Activated CD8-positive, alpha-beta T cell treated with anti-CD3 and anti-CD28 coated beads, Interleukin-2, amount 10 ng/mL, durations not matched to agents 7 days and 5 days (primary cell): ENCODE data around the gene NUSAP1. TPM values are rescaled to one million over a fixed set of nuclear protein-coding genes. Genes with fewer than 3 reads are reported as not detected.
"Not testable (repeated sequence)": the region's sequence is repeated elsewhere in the genome, so short reads cannot be mapped to it uniquely, and the experiment has no call there.

ENCODE experiments used
- ATAC-seq: fragments of 150-1000 bp; cut with Tn5 transposase; one replicate; pipeline ENCODE4 v1.10.0; 2021; ENCODE audit warnings: moderate library complexity
- CTCF ChIA-PET: fragments of 350-600 bp; sonication (Branson Sonifier 250); formaldehyde crosslinking; loops from one replicate; lab custom pipeline; 2021; ENCODE audit warnings: antibody characterized with exemption; lab: Charles Lee
- POLR2A ChIA-PET: fragments of 350-600 bp; sonication (Branson Sonifier 250); formaldehyde crosslinking; loops from one replicate; lab custom pipeline; 2021; ENCODE audit warnings: antibody characterized with exemption; lab: Charles Lee
- DNase-seq: peaks from one replicate; pipeline ENCODE4 v3.0.0-alpha.2; 2020
- H3K27ac Mint-ChIP-seq: one replicate; pipeline ENCODE4 v1.8.0; 2021; ENCODE audit warnings: mild to moderate bottlenecking, mixed read lengths
- H3K27me3 Mint-ChIP-seq: one replicate; pipeline ENCODE4 v1.8.0; 2021; ENCODE audit warnings: low read depth, mixed read lengths
- H3K36me3 Mint-ChIP-seq: one replicate; pipeline ENCODE4 v1.8.0; 2021; ENCODE audit warnings: low read depth, mixed read lengths
- H3K4me1 Mint-ChIP-seq: one replicate; pipeline ENCODE4 v1.8.0; 2021; ENCODE audit warnings: low read depth, mixed read lengths
- H3K4me3 Mint-ChIP-seq: one replicate; pipeline ENCODE4 v1.8.0; 2021; ENCODE audit warnings: mild to moderate bottlenecking, mixed read lengths
- H3K9me3 Mint-ChIP-seq: one replicate; pipeline ENCODE4 v1.8.0; 2022; ENCODE audit warnings: mixed read lengths; ENCODE audit not compliant: insufficient read depth
- total RNA-seq, 2 experiments: library from RNA; stranded (reverse); gene quantifications; one replicate each; pipeline ENCODE4 v1.2.3, GENCODE V29; 2021

NUSAP1 gene
- total RNA-seq, 2 experiments from 2014 or later: 281 to 287 TPM

DNA sequence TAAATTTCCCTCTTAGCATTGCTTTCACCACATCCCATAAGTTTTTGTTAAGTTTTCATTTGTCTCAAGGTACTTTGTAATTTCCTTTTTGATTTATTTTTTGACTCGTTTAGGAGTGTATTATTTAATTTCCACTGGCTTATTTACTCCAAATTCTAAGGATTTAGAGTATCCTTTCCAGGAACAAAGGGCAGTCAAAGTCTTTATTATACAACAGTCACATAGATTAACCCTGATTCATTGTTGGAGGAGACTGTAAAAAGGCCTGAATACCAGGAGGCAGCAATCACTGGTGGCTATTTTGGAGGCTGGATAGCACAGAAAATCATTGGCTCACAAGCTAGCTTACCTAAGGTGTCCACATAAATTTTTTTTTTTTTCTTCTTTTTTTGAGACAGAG lies 40.2 kb upstream of the NUSAP1 start:
- Mint-ChIP-seq H3K9me3 (no peaks in the 10 kb centered on the region), H3K27ac (peak overlapping the region; percentile 46), H3K4me3 (no peak overlapping the region), H3K36me3 (peaks cover 55% of the 10 kb centered on the region), H3K4me1 (peaks cover 26% of the 10 kb centered on the region), H3K27me3 (no peaks in the 10 kb centered on the region)
- ATAC-seq (no peak), DNase-seq (no peak)
- CTCF ChIA-PET: no interaction called here
- POLR2A ChIA-PET: interaction anchor here (1.5 kb wide), 1 partner anchor 40 kb away, joined by 9 read pairs; the partner anchor contains the start of genes NUSAP1 and OIP5

- POLR2A ChIA-PET, DNase-seq, ATAC-seq, H3K4me3 Mint-ChIP-seq, H3K27ac Mint-ChIP-seq, H3K9me3 Mint-ChIP-seq, H3K27me3 Mint-ChIP-seq: not testable (repeated sequence)
- H3K36me3 Mint-ChIP-seq: peaks cover 52% of the 10 kb centered on the region
- peaks cover 14% of the 10 kb centered on the region for H3K4me1 Mint-ChIP-seq
- CTCF ChIA-PET: interaction anchor here (1.9 kb wide), 1 partner anchor 31 kb away, joined by 4 read pairs; the partner anchor contains the start of genes NUSAP1 and OIP5
These were observed 31.5 kb upstream of the NUSAP1 start for GRCh38 chr15:41301139-41301538.

- H3K27me3 Mint-ChIP-seq: no peaks in the 10 kb centered on the region
- peaks cover 54% of the 10 kb centered on the region for H3K36me3 Mint-ChIP-seq
- ATAC-seq (no peak), DNase-seq (no peak)
- ChIA-PET CTCF (interaction anchor here (1.9 kb wide), 1 partner anchor 31 kb away, joined by 4 read pairs; the partner anchor contains the start of genes NUSAP1 and OIP5), POLR2A (no interaction called here)
- no peak overlapping the region for H3K4me3 Mint-ChIP-seq
- H3K9me3 Mint-ChIP-seq: no peaks in the 10 kb centered on the region
- H3K27ac Mint-ChIP-seq: no peak overlapping the region
- H3K4me1 Mint-ChIP-seq: peaks cover 14% of the 10 kb centered on the region
These were observed 31.1 kb upstream of the NUSAP1 start for GRCh38 chr15:41301587-41301986.

GRCh38 chr15:41304149-41304770 lies 28.4 kb upstream of the NUSAP1 start:
- no peak overlapping the region for H3K4me3 Mint-ChIP-seq
- H3K4me1 Mint-ChIP-seq: peaks cover 16% of the 10 kb centered on the region
- POLR2A ChIA-PET: interaction anchor here (0.7 to 1.4 kb wide), 2 partner anchors 13 to 688 kb away, joined by 3 read pairs; no protein-coding TSS in a partner anchor
- DNase-seq (no peak), ATAC-seq (no peak)
- H3K36me3 Mint-ChIP-seq: peaks cover 51% of the 10 kb centered on the region
- H3K27me3 Mint-ChIP-seq: no peaks in the 10 kb centered on the region
- CTCF ChIA-PET: interaction anchor here (1.2 to 1.4 kb wide), 2 partner anchors 19 to 28 kb away, joined by 3 read pairs; partner anchors contain the start of genes NUSAP1 and OIP5
- no peaks in the 10 kb centered on the region for H3K9me3 Mint-ChIP-seq
- H3K27ac Mint-ChIP-seq: no peak overlapping the region

DNA sequence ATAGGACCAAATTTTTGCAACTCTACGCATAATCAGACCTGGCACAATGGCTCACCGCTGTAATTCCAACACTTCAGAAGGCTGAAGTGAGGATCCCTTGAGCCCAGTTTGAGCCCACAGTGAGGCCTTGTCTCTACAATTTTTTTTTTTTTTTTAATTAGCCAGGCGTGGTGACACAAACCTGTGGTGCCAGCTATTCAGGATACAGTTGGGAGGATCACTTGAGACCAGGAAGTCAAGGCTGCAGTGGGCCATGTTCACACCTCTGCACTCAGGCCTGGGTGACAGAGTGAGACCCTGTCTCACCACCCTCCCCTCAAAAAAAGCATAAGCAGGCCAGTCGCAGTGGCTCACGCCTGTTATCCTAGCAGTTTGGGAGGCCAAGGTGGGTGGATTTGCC lies 25.0 kb upstream of the NUSAP1 start:
- no peaks in the 10 kb centered on the region for H3K9me3 Mint-ChIP-seq
- H3K27me3 Mint-ChIP-seq: no peaks in the 10 kb centered on the region
- CTCF ChIA-PET: interaction anchor here (1.6 kb wide), 1 partner anchor 21 kb away, joined by 4 read pairs; no protein-coding TSS in a partner anchor
- POLR2A ChIA-PET: no interaction called here
- H3K4me1 Mint-ChIP-seq: peaks cover 9% of the 10 kb centered on the region
- DNase-seq (no peak), ATAC-seq (no peak)
- peaks cover 47% of the 10 kb centered on the region for H3K36me3 Mint-ChIP-seq
- H3K4me3 Mint-ChIP-seq: no peak overlapping the region
- no peak overlapping the region for H3K27ac Mint-ChIP-seq

DNA sequence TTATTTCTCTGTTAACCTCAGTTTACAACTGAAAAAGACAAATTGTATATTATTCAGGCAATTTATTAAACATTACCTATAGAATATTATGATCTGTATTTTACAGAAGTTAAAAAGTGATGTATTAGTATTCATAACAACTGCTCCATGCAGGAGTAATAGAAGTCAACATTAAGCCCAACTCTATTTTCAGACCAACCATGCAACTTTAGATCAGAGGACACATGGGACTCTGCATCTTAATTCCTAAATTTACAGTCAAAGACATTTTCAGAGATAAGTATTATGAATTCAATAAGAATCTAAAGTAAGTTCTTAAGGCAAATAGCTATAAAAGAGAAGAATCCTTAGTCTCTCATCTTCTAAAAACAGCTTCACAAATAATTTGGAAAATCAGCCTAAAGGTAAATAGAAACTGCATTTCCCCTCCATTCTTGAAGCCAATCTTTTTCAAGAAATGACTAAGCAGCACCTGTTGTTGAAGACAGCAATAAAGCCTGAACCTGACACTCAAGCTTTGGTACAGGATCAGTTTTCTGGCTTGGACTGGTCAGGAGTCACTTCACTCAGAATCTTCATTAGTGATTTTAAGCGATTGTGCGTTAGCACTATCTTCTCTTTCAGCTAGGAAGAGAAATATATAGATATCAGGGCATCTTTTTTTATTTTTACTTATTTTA lies 23.3 kb upstream of the NUSAP1 start:
- Mint-ChIP-seq H3K9me3 (no peaks in the 10 kb centered on the region), H3K27me3 (no peaks in the 10 kb centered on the region), H3K4me3 (no peak overlapping the region), H3K4me1 (peaks cover 9% of the 10 kb centered on the region), H3K27ac (no peak overlapping the region), H3K36me3 (peaks cover 50% of the 10 kb centered on the region)
- DNase-seq (no peak), ATAC-seq (no peak)
- POLR2A ChIA-PET: interaction anchor here (0.5 to 1.6 kb wide), 3 partner anchors 11 to 65 kb away, joined by 3 to 7 read pairs (median 3); partner anchors contain the start of genes NUSAP1 and OIP5
- CTCF ChIA-PET: interaction anchor here (1.6 kb wide), 1 partner anchor 23 kb away, joined by 3 read pairs; the partner anchor contains the start of gene OIP5

DNA sequence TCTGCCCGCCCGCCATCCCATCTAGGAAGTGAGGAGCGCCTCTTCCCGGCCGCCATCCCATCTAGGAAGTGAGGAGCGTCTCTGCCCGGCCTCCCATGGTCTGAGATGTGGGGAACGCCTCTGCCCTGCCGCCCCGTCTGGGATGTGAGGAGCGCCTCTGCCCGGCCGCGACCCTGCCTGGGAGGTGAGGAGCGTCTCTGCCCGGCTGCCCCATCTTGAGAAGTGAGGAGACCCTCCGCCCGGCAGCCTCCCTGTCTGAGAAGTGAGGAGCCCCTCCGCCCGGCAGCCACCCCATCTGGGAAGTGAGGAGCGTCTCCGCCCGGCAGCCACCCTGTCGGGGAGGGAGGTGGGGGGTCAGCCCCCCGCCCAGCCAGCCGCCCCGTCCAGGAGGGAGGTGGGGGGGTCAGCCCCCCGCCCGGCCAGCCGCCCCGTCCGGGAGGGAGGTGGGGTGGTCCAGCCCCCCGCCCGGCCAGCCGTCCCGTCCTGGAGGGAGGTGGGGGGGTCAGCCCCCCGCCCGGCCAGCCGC lies 11.8 kb upstream of the NUSAP1 start:
- CTCF ChIA-PET, DNase-seq, H3K27ac Mint-ChIP-seq, POLR2A ChIA-PET, ATAC-seq, H3K4me3 Mint-ChIP-seq, H3K9me3 Mint-ChIP-seq, H3K27me3 Mint-ChIP-seq: not testable (repeated sequence)
- Mint-ChIP-seq H3K4me1 (peaks cover 23% of the 10 kb centered on the region), H3K36me3 (peaks cover 42% of the 10 kb centered on the region)

DNA sequence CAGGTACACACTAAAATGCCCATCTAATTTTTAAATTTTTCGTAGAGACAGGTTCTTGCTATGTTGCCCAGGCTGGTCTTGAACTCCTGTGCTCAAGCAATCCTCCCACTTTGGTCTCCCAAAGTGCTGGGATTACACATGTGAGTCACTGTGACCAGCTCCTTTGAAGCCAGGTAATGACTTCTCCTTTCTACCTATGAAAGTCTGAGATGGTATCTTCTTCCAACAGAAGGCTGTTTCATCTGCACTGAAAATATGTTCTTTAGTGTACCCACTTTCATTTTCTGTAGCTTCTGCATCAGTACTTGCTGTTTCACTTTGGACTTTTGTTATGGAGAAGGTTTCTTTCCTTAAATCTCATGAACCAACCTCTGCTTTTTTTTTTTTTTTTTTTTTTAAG lies 9.1 kb upstream of the NUSAP1 start:
- ChIA-PET CTCF (interaction anchor here (0.6 to 1.8 kb wide), 3 partner anchors 10 to 206 kb away, joined by 3 to 11 read pairs (median 3); partner anchors contain the start of genes NUSAP1 and OIP5), POLR2A (interaction anchor here (1.4 to 2.3 kb wide), 3 partner anchors 9 to 40 kb away, joined by 4 to 19 read pairs (median 6); partner anchors contain the start of genes NUSAP1 and OIP5)
- Mint-ChIP-seq H3K4me1 (peaks cover 27% of the 10 kb centered on the region), H3K4me3 (no peak overlapping the region), H3K36me3 (peaks cover 48% of the 10 kb centered on the region), H3K27me3 (no peaks in the 10 kb centered on the region), H3K27ac (peak overlapping the region; percentile 39), H3K9me3 (no peaks in the 10 kb centered on the region)
- DNase-seq (no peak), ATAC-seq (peak; percentile 49)

GRCh38 chr15:41331281-41331680 lies 1.4 kb upstream of the NUSAP1 start:
- Mint-ChIP-seq H3K27ac (peak overlapping the region; percentile 97), H3K36me3 (peaks cover 46% of the 10 kb centered on the region), H3K27me3 (no peaks in the 10 kb centered on the region), H3K9me3 (no peaks in the 10 kb centered on the region), H3K4me1 (peaks cover 24% of the 10 kb centered on the region), H3K4me3 (peak overlapping the region; percentile 96)
- ATAC-seq (no peak), DNase-seq (no peak)
- POLR2A ChIA-PET: no interaction called here
- CTCF ChIA-PET: interaction anchor here (0.7 to 1.5 kb wide), 3 partner anchors 9 to 389 kb away, joined by 3 to 5 read pairs (median 4); no protein-coding TSS in a partner anchor

GRCh38 chr15:41331833-41332193 lies 868 bp upstream of the NUSAP1 start:
- DNase-seq (no peak), ATAC-seq (no peak)
- peaks cover 26% of the 10 kb centered on the region for H3K4me1 Mint-ChIP-seq
- peak overlapping the region; percentile 97 for H3K27ac Mint-ChIP-seq
- H3K36me3 Mint-ChIP-seq: peaks cover 46% of the 10 kb centered on the region
- peak overlapping the region; percentile 96 for H3K4me3 Mint-ChIP-seq
- H3K9me3 Mint-ChIP-seq: no peaks in the 10 kb centered on the region
- ChIA-PET POLR2A (interaction anchor here (0.6 to 2.3 kb wide), 16 partner anchors 8 to 637 kb away, joined by 3 to 19 read pairs (median 5); partner anchors contain the start of genes CHP1, INO80 and RAD51), CTCF (interaction anchor here (0.8 to 1.5 kb wide), 6 partner anchors 9 to 427 kb away, joined by 3 to 5 read pairs (median 4); partner anchors contain the start of genes CHP1 and EXD1)
- no peaks in the 10 kb centered on the region for H3K27me3 Mint-ChIP-seq

DNA sequence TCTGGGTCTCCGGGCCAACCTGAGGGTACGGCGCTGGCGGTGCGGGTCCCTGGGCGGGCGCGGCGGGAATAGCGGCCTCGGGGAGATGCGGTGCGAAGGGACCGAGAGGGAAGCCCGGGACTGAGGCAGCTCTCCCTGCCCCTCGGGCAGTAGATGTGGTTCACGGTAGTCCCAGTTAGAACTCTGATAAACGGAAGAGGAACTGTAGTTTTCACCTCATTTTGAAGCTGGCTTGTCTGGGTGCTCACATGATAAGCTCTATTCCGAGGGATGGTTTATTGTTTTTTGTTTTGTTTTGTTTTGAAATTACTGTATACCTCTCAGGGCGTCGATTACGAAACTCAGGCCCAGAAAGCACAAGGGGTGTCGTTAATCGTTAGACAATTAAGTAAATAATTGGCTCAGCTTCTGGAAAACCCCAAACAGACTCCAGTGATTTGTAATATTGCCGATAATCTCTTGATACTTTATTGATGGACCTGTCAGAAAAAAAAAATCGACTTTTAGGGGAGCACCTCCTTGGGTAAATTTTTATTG lies 413 bp downstream of the NUSAP1 start:
- peak overlapping the region; percentile 97 for H3K27ac Mint-ChIP-seq
- ATAC-seq (no peak), DNase-seq (no peak)
- H3K36me3 Mint-ChIP-seq: peaks cover 52% of the 10 kb centered on the region
- no peaks in the 10 kb centered on the region for H3K9me3 Mint-ChIP-seq
- ChIA-PET POLR2A (interaction anchor here (0.7 to 2.3 kb wide), 26 partner anchors 8 to 734 kb away, joined by 3 to 19 read pairs (median 4); partner anchors contain the start of genes INO80 and RAD51), CTCF (interaction anchor here (0.6 to 2.4 kb wide), 11 partner anchors 10 to 429 kb away, joined by 3 to 11 read pairs (median 3); partner anchors contain the start of genes CHP1 and EXD1)
- no peaks in the 10 kb centered on the region for H3K27me3 Mint-ChIP-seq
- peak overlapping the region; percentile 96 for H3K4me3 Mint-ChIP-seq
- peaks cover 32% of the 10 kb centered on the region for H3K4me1 Mint-ChIP-seq
